ENCODE data around the gene SYT5. TPM values are rescaled to one million over a fixed set of nuclear protein-coding genes. Genes with fewer than 3 reads are reported as not detected.
"Not testable (repeated sequence)": the region's sequence is repeated elsewhere in the genome, so short reads cannot be mapped to it uniquely, and the experiment has no call there.

The SYT5 gene
- 0.10 and 0.36 TPM in 2 replicates for total RNA-seq (2014; rRNA removed; shearing (Covaris generic))

DNA sequence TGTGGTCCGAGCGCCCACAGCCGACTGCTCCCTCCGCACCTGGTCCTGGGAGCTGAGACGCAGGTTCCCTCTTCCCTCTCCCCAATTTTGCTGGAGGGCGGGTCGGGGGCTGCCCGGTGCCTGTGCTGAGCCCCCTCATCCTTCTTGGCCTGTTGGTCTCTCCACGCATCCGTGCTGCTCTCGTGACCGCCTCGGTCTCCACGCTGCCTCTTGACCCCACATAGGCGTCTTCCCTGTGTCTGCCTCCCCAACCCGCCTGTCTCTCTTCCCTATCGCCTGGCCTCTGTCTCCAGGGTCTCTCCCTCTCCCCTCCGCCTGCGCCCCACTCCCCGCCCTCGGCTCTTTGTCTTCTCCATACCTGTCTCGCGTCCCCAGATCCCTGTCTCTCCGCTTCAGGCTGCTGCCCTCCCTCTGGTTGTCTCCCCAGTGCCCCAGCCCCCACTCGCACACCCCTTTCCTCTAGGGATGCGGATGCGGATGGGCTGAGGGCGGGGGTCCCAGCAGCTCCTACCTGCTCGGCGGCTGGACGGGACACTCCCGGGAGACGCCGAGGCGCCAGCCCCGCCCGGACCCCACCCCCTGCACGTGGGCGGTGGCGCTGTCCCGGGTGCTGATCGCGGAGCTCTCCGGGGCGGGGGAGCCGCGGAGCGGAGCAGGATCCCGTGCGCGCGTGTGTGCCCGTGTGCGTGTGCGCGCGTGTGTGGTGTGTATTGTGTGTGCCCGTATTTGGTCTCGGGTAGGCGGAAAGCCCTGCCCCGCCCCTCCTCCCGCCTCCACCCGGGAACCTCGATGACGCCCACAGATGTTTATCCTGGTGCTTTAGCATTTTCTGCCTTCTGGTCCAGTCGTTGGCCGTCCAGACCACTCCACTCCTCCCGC is at the start of gene SYT5:
TSS of gene SYT5 (minus strand) at position 684 of the 879 bp plus-strand sequence. CDS start 1,248 bp downstream, outside the sequence.
- peak; percentile 35 for DNase-seq (ENCODE audit: low read depth)

DNA sequence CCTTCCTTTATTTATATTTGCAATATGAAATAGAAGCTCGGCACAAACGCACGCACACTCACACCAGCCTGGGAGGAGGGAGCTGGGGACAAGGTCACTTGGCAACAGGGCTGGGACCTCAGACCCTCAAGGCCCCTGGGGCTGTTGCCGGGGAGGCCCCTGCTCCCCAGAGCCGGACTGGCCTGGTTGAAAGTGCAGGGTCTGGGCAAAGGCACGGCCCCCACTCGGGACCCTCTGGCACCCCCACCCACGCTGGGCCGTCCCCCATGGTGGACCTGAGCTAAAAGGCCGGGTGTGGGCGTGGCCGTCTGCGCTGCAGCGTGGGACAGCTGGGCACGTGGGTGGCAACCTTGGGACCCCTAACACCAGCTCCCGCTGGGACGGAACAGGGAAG is 49.7 kb upstream of the SYT5 start:
- DNase-seq (ENCODE audit: low read depth), result no peak

DNA sequence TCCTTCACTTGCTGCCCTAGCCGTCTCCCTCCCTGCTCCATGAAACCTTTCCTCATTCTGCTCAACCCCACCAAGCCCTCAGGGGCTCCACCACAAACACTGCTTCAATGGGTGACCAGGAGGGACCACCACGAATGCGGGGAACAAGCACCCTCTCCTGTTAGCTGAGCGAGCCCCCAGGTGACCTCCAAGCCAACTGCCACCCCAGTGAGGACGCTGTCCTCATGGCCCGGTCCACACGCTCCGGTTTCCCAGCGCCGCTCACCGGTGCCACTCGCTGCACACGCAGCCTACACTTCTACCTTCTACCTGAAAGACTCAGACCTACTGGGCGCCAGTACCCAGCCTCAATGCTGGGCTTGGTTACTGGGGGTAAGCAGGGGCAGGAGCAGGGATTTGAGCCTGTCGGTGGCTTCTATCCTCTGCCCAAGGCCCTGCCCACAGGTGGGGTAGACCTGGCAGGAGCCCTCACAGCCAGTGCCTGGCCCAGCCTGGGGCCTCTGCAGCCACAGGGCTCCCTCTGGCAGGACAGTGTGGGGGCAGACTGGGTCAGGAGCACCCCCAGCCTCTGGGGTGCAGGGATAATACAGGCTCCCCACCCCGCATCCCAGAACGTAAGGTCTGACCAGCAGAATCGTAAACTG is 49.2 kb upstream of the SYT5 start:
- no peak for DNase-seq (ENCODE audit: low read depth)

DNA sequence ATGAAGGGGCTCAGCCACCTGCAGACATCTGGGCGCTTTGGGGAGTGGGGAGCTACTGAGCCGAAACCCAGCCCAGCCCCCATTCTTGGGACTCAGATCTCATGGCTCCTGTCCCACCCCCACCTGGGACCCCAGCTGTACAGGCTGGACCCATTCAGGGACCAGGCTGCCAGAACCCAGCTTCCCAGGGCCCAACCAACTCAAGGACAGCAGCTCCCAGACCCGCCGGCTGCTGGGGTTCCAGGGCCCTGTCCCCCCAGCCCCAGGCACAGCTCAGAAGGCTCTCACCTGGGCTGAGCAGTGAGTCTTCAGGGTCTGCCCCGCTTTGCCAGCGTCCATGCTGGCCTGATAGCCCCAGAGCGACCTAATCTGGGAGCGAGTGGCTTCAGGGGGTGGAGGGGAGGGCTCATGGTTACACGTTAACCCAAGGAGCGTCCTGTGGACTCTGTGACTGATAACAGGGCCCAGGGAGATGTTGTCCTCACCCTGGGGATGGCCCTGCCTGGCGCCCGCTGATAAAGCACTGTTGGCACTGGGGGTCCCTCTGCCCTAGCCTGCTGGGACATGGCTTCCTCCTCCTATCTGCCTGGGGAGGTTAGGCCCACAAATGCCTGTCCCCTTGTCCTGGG is 48.4 kb upstream of the SYT5 start, which contains the start of gene TMEM86B:
TSS of gene TMEM86B (minus strand) at position 361 of the 629 bp plus-strand sequence. CDS start at position 339, 22 bp downstream.
- no peak for DNase-seq (ENCODE audit: low read depth)

DNA sequence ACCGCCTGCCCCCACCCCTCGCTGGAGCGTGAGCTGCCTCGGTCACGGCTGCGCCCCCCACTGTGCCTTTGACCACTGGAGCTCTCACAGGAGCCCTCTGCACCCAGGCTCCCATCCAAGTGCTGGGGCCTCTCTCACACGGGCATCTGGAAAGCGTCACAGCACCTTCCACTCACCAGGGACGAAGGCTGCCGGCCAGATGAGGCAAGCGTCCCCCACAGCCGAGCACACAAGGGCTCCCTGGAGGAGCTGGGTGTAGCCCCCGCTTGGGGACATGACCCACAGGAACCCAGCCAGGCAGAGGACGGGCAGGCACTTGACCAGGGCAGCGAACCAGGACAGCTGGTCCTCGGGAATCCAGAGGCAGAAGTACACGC is 47.9 kb upstream of the SYT5 start:
- no peak for DNase-seq (ENCODE audit: low read depth)

DNA sequence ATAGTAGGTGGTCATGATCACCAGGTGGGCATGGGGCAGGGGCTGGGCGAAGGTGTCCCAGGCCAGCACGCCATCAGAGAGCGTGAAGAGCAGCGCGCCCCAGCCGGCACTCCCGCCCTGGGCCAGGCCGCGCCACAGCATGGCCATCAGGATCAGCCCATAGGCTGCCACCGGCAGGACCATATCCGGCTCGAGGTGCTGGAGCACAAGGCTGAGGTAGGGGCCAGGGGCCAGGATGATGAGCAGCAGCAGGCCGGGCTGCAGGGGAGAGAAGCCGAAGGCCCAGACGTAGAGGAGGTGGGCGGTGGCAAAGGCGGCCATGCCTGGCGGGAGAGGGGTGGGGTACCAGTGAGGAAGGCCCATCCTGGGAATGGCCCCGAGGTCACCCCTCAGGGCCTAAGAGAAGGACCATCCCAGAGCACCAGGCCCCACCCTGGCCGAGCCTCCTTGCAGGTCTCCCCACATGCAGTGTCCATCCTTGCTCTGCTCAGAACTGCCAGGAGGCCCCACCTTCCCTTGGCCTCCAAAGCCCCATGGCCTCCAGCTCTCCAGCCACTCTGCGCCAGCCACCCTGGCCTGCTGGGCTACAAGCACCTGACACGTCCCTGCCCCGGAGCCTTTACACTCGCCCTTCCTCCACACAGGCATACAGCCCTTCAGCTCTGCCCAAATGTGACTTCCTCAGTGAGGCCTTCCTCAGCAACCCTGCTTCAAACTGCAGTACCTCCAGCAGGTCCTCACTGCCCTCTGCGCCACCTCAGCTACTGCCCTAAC is 47.3 kb upstream of the SYT5 start:
- no peak for DNase-seq (ENCODE audit: low read depth)

DNA sequence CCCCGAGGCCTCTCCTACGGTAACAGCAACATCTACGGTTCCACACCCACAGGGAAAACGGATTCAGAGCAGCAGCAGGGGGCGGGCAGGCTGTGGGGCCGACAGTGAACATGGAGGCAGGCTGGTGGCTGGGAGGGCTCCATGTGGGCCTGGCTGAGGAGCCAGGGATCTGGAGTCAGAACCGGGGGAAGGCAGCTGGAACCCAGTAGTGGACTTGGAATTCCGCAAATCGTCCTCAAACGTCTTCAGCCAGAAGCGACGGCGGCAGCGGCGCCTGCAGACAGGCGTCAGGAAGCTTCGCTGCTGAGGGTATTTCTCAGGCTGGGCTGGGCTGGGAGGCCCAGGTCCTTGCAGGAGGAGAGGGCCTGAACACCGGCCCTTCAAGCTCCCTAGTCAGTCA is 46.7 kb upstream of the SYT5 start:
- no peak for DNase-seq (ENCODE audit: low read depth)

DNA sequence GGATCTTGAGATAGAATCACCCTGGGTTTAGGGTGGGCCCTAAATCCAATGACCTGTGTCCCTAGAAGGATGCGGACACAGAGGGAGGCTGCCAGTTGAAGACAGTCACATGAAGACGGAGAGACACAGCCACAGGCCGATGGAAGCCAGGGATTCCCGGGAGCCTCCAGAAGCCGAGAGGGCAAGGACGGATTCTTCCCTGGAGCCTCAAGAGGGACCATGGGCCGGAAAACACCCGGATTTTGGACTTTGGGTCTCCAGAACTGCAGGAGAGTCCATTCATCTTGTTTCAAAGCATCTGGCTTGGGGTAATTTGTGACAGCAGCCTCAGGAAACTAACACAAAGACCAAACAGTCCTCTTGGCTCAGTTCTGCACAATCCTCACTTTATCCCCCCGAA is 46.2 kb upstream of the SYT5 start:
- DNase-seq (ENCODE audit: low read depth), result no peak

DNA sequence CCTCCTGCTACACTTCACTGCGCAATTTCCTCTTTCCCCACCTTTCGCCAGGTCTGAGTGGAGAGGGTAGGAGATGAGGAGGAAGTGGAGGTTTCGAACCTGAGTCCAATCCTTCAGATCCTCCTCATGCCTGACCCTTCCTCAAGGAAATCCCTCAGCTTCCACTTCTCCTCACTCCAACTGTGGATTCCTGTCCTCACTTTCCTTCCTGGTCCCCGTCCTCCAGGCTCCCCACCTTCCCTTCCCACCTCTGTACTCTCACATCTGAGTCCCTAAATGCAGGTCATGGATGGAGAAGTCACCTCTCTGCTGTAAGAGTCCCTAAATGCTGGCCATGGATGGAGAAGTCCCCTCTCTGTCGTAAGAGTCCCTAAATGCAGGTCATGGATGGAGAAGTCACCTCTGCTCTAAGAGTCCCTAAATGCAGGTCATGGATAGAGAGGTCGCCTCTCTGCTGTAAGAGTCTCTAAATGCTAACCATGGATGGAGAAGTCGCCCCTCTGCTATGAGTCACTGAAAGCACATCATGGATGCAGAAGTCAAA is 45.4 kb upstream of the SYT5 start:
- DNase-seq (ENCODE audit: low read depth), result no peak

DNA sequence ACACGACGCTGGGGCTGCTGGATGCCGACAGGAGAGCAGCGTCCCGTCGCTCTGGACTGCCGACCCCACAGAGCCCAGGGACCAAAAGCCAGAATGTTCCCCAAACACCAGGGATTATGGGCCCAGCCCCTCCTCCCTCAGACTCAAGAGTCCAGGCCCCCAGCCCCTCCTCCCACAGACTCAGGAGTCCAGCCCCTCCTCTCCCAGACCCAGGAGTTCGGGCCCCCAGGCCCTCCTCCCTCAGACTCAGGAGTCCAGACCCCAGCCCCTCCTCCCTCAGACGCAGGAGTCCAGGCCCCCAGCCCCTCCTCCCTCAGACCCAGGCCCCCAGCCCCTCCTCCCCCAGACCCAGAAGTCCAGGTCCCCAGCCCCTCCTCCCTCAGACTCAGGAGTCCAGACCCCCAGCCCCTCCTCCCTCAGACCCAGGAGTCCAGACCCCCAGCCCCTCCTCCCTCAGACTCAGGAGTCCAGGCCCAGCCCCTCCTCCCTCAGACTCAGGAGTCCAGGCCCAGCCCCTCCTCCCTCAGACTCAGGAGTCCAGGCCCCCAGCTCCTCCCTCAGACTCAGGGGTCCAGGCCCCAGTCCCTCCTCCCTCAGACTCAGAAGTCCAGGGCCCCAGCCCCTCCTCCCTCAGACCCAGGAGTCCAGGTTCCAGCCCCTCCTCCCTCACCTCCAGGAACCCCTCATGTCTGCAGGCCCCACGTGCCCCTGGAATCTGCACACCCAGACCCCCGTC is 44.8 kb upstream of the SYT5 start:
- not testable (repeated sequence) for DNase-seq (ENCODE audit: low read depth)

DNA sequence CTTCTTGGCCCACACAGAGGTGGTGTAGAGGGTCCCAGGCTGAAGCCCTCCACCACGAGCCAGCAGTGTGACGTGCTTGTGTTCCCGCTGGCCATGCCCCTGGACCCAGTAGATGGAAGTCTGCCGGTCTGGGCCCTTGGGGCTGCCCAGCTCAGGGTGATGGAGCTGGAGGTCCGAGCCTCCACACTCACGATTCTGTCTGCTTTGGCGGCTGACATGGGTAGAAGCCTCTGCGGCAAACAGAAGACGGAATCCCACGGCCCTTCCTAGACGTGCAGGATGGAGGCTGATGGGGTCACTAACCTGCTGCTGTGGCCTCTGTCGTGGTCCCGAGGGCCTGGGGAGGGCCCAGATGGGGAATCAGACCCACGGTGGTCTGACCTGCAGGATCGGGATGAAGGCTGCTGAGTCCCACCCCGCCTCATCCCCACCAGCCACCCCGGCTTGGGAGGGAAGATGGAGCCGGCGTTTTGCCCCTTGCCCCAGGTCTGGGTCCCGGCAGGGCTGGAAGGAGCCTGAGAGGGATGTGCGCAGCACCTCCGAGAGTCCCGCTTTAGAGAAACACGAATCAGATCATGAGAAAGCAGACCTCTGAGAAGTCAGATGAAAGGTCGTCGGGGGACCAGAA is 44.1 kb upstream of the SYT5 start:
- DNase-seq (ENCODE audit: low read depth), result no peak

DNA sequence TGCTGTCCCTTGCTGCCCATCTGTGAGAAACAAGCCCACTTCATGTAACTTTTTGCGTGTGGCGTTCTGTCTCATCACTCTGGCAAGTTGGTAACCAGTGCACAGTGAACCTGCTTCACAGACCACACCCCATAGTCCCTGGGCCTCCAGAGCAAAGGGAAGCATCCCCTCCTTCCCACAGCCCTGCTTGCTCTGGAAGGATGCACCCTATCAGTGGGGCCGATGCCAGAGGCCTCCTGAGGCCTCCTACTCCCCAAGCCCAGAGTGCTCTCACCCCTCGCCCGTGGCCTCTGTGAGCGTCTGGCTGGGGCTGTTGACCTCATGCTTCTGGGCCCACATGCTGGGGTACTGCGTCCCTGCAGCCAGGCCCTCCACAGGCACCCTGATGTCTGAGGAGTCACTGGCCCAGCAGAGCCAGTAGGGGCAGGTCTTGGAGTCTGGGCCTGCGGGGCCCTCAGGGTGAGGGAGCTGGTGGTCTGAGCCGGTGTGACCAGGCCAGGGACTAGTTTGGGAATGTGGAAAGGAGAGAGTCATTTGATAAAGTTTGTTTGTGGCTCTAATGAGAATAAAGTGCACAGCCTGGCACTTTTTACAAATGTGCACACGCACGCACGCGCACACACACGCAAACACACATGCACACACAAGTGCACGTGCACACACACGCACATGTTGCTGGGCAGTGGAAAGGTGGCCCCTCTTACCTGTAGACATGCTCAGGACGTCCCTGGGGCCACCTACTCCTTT is 43.4 kb upstream of the SYT5 start:
- no peak for DNase-seq (ENCODE audit: low read depth)

DNA sequence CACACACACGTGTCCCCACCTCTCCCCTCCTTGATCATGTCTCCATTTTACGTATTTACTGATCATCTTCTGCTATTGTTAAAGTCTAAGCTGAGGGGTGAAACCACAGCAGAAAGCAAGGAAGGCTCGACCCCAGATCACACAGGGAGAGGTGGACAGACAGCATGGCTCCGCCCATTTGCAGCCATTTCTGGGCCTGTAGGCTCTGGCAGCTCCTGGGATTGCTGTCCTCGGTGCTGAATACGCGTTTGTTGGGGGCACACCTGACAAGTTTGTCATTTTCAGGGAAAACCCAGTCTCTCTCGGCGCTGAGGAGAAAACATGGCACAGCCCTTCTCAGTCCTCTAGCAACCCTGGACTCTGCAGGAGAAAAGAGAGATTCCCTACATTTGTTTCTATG is 40.4 kb upstream of the SYT5 start:
- no peak for DNase-seq (ENCODE audit: low read depth)

DNA sequence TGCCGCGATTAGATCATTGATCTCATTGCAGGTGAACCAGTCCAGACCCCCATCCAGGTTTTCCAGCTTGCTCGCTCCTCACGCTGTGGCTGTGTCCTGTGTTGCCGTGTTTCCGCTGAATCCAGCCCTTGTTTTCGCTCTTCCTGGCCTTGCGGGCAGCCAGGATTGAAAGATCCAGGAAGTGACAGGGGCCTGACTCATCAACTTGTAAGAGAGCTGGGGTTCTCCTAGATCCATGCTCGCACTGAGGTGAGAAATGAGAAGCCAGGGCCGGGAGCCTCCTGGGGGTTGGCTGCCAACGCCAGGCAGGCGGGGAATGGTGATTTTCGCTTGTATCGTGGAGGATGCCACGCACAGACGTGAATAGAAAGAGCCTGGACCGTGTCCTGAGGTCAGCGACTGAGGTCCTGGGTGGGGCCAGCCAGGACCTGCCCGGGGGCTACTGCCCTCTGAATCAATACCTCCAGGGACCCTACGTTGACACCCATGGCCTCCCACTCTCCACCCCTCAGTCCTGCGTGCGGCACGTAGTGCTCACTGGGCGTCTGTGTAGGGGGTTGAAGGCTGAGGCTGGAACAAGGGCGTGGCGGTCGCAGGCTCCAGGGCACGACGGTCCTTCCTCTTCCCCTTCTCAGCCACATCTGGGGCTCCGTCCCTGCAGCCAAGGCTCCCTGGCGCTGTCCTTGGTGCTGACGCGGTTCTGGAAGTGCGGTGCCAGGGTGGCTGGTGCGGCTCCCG is 36.5 kb upstream of the SYT5 start:
- peak; percentile 100 for DNase-seq (ENCODE audit: low read depth)

DNA sequence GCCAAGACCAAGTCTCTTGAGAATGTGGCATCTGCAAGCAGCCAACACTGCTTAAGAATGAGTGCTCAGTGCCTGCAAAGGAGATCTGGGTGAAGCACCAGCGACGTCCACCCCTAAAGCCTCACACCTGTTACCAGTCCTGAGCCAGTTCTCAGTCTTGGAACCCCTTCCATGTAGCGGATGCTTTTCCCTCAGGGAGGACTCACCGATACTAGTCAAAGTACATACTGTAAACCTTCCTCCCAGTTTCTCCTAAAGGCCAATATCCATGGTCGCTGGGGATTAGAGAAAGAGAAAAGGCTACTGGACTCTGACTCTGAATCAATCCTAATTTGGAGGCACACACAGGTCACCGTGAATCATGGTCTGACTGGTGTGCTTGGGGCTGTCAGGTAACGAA is 33.5 kb upstream of the SYT5 start:
- no peak for DNase-seq (ENCODE audit: low read depth)

DNA sequence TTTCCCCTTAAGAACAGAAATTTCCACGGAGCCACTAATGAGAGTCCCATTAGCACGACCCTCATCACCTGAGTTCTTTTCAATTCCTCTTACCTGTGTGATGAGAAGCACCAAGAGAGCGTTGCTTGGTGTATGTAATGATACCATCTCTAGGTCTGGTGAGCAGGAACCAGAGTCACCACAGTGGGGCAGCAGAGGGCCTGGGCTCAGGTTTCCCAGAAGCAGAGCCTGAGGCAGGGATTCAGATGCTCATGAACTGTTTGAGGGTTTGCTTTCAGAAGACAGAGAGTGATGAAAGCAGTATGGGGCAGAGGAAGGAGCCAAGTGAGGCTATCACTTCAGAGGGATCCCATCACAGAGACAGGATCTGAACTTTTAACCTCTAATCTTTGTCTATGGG is 32.4 kb upstream of the SYT5 start:
- DNase-seq (ENCODE audit: low read depth), result peak; percentile 15

DNA sequence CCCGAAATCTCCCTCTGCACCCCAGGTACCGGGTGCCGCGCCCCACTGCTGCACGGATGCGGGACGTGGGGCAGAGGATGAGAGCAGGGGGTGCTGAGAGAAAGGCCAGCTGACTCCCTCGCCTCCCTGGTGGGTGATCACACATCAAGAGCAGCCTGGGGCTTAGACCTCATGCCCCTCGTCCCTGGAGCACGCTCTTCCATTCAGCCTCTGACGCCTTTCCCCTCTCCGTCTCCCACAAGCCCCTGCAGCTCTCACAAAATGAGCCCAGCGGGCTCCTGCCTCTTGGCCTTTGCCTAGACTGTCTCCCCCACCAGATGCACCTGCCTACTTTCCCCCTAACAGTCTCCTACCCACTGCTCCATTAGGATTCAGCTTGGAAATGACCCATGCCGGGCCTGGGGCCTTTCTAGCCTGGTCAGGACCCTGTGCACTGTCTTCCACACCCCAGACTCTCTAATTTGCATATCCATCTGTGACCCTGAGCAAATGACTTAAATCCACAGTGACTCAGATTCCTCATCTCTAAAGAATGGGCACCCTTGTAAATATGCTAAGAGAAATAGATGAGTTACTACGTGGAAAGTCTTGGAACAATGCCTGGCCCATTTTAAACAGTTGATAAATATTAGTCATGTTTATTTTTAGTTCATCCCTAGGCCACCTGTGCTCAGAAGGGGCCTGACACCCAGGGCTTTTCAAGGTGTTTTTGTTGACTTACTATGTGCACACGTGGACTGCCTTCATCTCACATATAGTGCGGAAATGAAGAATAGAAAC is 29.8 kb upstream of the SYT5 start:
- peak; percentile 95 for DNase-seq (ENCODE audit: low read depth)
